ENCODE measurements around the gene POLR2E.

The POLR2E gene

GRCh38 chr19:1039646-1040475 is 55.3 kb downstream of the POLR2E start, which contains the start of gene ABCA7:
Gene ABCA7 (plus strand): TSS chr19:1040107. CDS start chr19:1041362, 1,255 bp downstream.
- TF ChIP-seq CTCF (IDR thresholded peaks at IDR 0.05; ENCODE audit: insufficient read depth, missing control alignments): no peak
- FAIRE-seq: no peak
- peak; percentile 66 for DNase-seq (ENCODE audit: insufficient read length, low spot score)

GRCh38 chr19:1038978-1039645 is 56.1 kb downstream of the POLR2E start:
- DNase-seq (ENCODE audit: insufficient read length, low spot score): no peak

GRCh38 chr19:1037621-1038064 is 57.5 kb downstream of the POLR2E start:
- DNase-seq (ENCODE audit: insufficient read length, low spot score) (no peak), FAIRE-seq (no peak)
- no peak for TF ChIP-seq CTCF (IDR thresholded peaks at IDR 0.05; ENCODE audit: insufficient read depth, missing control alignments)

More at GRCh38 chr19:1038978-1039645, 56.1 kb downstream of the POLR2E start:
- TF ChIP-seq CTCF (IDR thresholded peaks at IDR 0.05; ENCODE audit: insufficient read depth, missing control alignments): no peak
- FAIRE-seq: no peak
